Mesendoderm (in vitro differentiated cells): ENCODE data around the gene TANC1.
A peak's percentile ranks its signal among the peaks of the same experiment; 100 is the strongest.
"Not testable (repeated sequence)": the region's sequence is repeated elsewhere in the genome, so short reads cannot be mapped to it uniquely, and the experiment has no call there.

Experiments used
- DNase-seq: peaks from one replicate; pipeline ENCODE4 v3.0.0; 2013
- H2AK5ac ChIP-seq: 2 replicates; pipeline ENCODE4 v1.6.1; 2013; ENCODE audit warnings: low read length, inconsistent platforms
- H2BK120ac ChIP-seq: 2 replicates; pipeline ENCODE4 v1.6.1; 2013; ENCODE audit warnings: low read depth, mild to moderate bottlenecking, low read length, moderate library complexity, mixed read lengths
- H2BK15ac ChIP-seq: replicated peaks from 2 replicates; pipeline ENCODE4 v1.6.1; 2013; ENCODE audit warnings: low read depth, mild to moderate bottlenecking, moderate library complexity
- H2BK5ac ChIP-seq: 2 replicates; pipeline ENCODE4 v1.6.1; 2013; ENCODE audit warnings: low read length, inconsistent platforms
- H3K18ac ChIP-seq: 2 replicates; pipeline ENCODE4 v1.6.1; 2013; ENCODE audit warnings: mild to moderate bottlenecking, low read length, mixed read lengths
- H3K23ac ChIP-seq: one replicate; pipeline ENCODE4 v1.6.1; 2013; ENCODE audit warnings: low read length
- H3K27ac ChIP-seq: 2 replicates; pipeline ENCODE4 v1.5.1; 2013; ENCODE audit warnings: low read depth, mild to moderate bottlenecking, inconsistent platforms, low read length, moderate library complexity
- H3K27me3 ChIP-seq: 2 replicates; pipeline ENCODE4 v1.6.1; 2013; ENCODE audit warnings: low read length, control low read depth, mild to moderate bottlenecking, inconsistent platforms; ENCODE audit not compliant: insufficient read depth, poor library complexity
- H3K36me3 ChIP-seq: 2 replicates; pipeline ENCODE4 v1.6.1; 2013; ENCODE audit warnings: low read length, inconsistent platforms; ENCODE audit not compliant: control insufficient read depth, insufficient read depth
- H3K4ac ChIP-seq: one replicate; pipeline ENCODE4 v1.6.1; 2013; ENCODE audit warnings: low read depth, mild to moderate bottlenecking, low read length, moderate library complexity
- H3K4me1 ChIP-seq: 2 replicates; pipeline ENCODE4 v1.6.1; 2013; ENCODE audit warnings: low read depth, low read length, inconsistent platforms; ENCODE audit not compliant: control insufficient read depth
- H3K4me2 ChIP-seq: 2 replicates; pipeline ENCODE4 v1.6.1; 2013; ENCODE audit warnings: low read length
- H3K4me3 ChIP-seq: 2 replicates; pipeline ENCODE4 v1.5.1; 2013; ENCODE audit warnings: mild to moderate bottlenecking, low read length
- H3K56ac ChIP-seq: one replicate; pipeline ENCODE4 v1.6.1; 2013; ENCODE audit warnings: low read length
- H3K79me1 ChIP-seq: 2 replicates; pipeline ENCODE4 v1.6.1; 2013; ENCODE audit warnings: low read length, inconsistent platforms
- H3K79me2 ChIP-seq: 2 replicates; pipeline ENCODE4 v1.6.1; 2013; ENCODE audit warnings: mild to moderate bottlenecking, low read length; ENCODE audit not compliant: control insufficient read depth, insufficient read depth
- H3K9ac ChIP-seq: 2 replicates; pipeline ENCODE4 v1.6.1; 2013; ENCODE audit warnings: low read length, inconsistent platforms
- H4K5ac ChIP-seq: one replicate; pipeline ENCODE4 v1.6.1; 2013; ENCODE audit warnings: low read length
- H4K8ac ChIP-seq: one replicate; pipeline ENCODE4 v1.6.1; 2013; ENCODE audit warnings: low read depth, mild to moderate bottlenecking, control low read depth, low read length, moderate library complexity
- WGBS: extraction: QIAGEN DNeasy Blood & Tissue Kit; methylation state at CpG from one replicate; pipeline ENCODE4 v1.1.7; 2013; ENCODE audit warnings: low lambda C conversion rate, missing lambda C conversion rate; ENCODE audit not compliant: insufficient coverage; ENCODE audit errors: extremely low coverage; 5-methylcytosine and 5-hydroxymethylcytosine counted together

TANC1 gene

DNA sequence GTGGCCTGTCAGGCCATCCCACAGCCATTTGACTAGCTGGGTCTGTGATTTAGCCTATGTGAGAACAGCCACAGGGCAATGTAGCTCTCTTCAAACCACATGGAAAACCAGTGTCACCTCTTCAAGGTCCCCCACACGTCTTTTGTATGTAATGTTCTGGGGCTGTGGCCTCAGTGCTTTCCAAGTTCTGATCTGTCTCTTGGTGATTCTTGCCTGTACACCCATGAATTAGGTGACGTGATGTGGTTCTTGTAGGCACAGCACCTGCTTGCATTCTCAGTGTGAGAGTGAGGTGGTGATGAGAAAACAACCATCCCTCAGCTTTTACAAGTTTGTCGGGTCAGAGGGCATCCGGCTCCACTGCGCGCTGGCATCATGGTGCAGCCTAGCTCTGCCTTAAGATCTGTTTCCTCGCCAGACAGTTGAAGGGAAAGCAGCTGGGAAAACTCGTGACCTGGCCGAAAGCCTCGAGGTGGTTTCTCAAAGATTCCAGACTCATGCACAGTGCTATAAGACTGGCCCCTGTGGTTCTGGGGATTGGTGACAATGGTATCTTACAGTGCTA is 125.8 kb downstream of the TANC1 start:
- H3K18ac ChIP-seq, result no peak overlapping the region
- no peak overlapping the region for H3K23ac ChIP-seq
- H3K36me3 ChIP-seq, result no peaks in the 10 kb centered on the region
- no peak overlapping the region for H3K9ac ChIP-seq
- no peak overlapping the region for H3K4me2 ChIP-seq
- peaks cover 3% of the 10 kb centered on the region for H3K4me1 ChIP-seq
- no peaks in the 10 kb centered on the region for H3K27me3 ChIP-seq
- no peak overlapping the region for H3K27ac ChIP-seq
- H2BK15ac ChIP-seq, result no peak overlapping the region
- H3K4ac ChIP-seq, result no peak overlapping the region
- H3K56ac ChIP-seq, result no peak overlapping the region
- no CpG with 5 or more reads among the region's 10 CpGs for WGBS
- H4K5ac ChIP-seq, result no peak overlapping the region
- H2BK5ac ChIP-seq, result no peak overlapping the region
- no peak overlapping the region for H4K8ac ChIP-seq
- H2AK5ac ChIP-seq, result no peak overlapping the region
- no peak overlapping the region for H2BK120ac ChIP-seq
- no peaks in the 10 kb centered on the region for H3K79me2 ChIP-seq
- no peaks in the 10 kb centered on the region for H3K79me1 ChIP-seq
- no peak overlapping the region for H3K4me3 ChIP-seq
- DNase-seq, result no peak

DNA sequence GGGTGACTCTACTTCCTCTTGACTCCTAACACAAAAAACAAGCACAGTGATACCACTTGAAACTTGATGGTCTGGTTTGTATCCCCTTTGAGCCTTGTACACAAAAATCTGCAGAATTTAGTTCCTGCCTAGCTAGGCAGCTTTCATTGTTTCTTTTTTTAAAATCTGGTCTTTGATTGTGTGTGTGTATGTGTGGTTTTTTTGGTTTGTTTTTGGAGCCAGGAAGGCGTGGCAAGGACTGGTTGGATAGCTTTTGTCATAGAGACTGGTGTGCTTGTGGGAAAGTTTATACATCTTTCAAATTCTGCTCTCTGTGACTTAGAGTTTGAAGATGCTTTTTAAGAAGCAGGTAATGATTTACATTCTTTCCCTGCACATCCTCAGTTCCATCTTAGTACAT is 127.4 kb downstream of the TANC1 start:
- no peak overlapping the region for H2BK15ac ChIP-seq
- H3K9ac ChIP-seq, result no peak overlapping the region
- no peak overlapping the region for H2AK5ac ChIP-seq
- no peak overlapping the region for H3K4ac ChIP-seq
- H2BK5ac ChIP-seq, result no peak overlapping the region
- H3K4me1 ChIP-seq, result peaks cover 5% of the 10 kb centered on the region
- no peak overlapping the region for H3K56ac ChIP-seq
- no peak for DNase-seq
- no peak overlapping the region for H3K4me2 ChIP-seq
- no peak overlapping the region for H4K5ac ChIP-seq
- WGBS, result no CpG with 5 or more reads among the region's 1 CpG
- H3K27me3 ChIP-seq, result no peaks in the 10 kb centered on the region
- no peak overlapping the region for H3K27ac ChIP-seq
- no peaks in the 10 kb centered on the region for H3K79me2 ChIP-seq
- H3K18ac ChIP-seq, result no peak overlapping the region
- no peaks in the 10 kb centered on the region for H3K79me1 ChIP-seq
- no peak overlapping the region for H4K8ac ChIP-seq
- H2BK120ac ChIP-seq, result no peak overlapping the region
- H3K4me3 ChIP-seq, result no peak overlapping the region
- H3K36me3 ChIP-seq, result no peaks in the 10 kb centered on the region
- H3K23ac ChIP-seq, result no peak overlapping the region

DNA sequence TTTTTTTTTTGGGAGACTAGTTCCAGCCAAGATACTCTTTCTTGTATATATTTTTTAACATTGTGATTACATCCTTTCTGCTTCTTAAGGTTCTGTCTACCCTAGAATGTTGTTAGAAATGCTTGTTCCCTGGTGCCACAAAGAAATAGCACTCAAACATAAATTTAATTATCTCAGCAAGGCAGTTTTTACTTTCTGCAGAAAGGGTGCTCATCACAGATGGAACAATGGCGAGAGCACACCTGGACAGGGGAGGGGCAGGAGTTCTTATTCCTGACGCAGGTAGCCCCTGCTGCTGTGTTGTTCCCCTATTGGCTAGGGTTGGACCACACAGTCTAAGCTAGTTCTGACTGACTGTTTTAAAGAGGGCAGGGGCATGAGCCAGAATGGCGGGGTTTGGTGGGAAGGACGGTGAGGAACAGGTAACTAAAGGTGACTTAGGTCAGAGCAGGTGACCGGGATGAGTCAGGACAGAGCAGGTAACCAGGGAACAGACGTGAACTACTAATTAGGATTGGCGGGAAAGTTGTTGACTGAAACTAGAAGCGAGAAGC is 127.9 kb downstream of the TANC1 start:
- not testable (repeated sequence) for H3K27ac ChIP-seq, DNase-seq, H2BK120ac ChIP-seq, H3K56ac ChIP-seq, H2AK5ac ChIP-seq, H3K27me3 ChIP-seq, H3K4ac ChIP-seq, H3K9ac ChIP-seq, H2BK5ac ChIP-seq, H4K5ac ChIP-seq, H3K18ac ChIP-seq, H3K4me3 ChIP-seq, H3K79me2 ChIP-seq, H3K23ac ChIP-seq, H2BK15ac ChIP-seq, H3K79me1 ChIP-seq, H3K36me3 ChIP-seq, H3K4me2 ChIP-seq, H3K4me1 ChIP-seq, H4K8ac ChIP-seq
- WGBS, result no CpG with 5 or more reads among the region's 8 CpGs

- Histone ChIP-seq H3K18ac (no peak overlapping the region), H3K79me2 (no peaks in the 10 kb centered on the region), H3K23ac (no peak overlapping the region), H3K9ac (no peak overlapping the region), H4K5ac (no peak overlapping the region), H3K79me1 (no peaks in the 10 kb centered on the region), H3K56ac (no peak overlapping the region), H3K36me3 (no peaks in the 10 kb centered on the region), H2BK120ac (no peak overlapping the region), H3K4me2 (no peak overlapping the region), H3K27ac (no peak overlapping the region), H4K8ac (no peak overlapping the region), H2BK5ac (no peak overlapping the region), H3K4ac (no peak overlapping the region), H3K27me3 (no peaks in the 10 kb centered on the region), H2AK5ac (no peak overlapping the region), H2BK15ac (no peak overlapping the region), H3K4me1 (peaks cover 5% of the 10 kb centered on the region), H3K4me3 (no peak overlapping the region)
- DNase-seq, result no peak
- no CpG with 5 or more reads among the region's 1 CpG for WGBS
These were observed 128.5 kb downstream of the TANC1 start for GRCh38 chr2:159096901-159097300.

DNA sequence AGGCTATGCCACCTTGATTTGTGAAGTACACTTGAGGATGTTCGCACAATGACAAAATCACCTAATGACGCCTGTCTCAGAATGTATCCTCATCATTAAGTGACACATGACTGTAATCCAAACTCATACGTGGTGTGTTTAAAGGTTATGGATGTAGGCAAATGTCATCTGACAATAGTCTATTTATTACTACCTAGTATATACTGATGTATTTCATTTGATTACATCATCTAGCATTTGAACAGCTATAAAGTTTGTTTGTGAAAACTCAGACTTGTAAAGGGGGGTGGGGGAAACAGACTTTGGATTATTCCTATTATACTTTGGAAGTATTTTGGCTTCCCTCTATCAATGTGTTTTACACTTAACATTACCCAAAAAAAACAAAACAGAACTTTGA is 129.9 kb downstream of the TANC1 start:
- no peak overlapping the region for H3K4ac ChIP-seq
- no peaks in the 10 kb centered on the region for H3K27me3 ChIP-seq
- no peak overlapping the region for H2BK120ac ChIP-seq
- H3K79me2 ChIP-seq, result no peaks in the 10 kb centered on the region
- H3K4me3 ChIP-seq, result no peak overlapping the region
- H3K36me3 ChIP-seq, result no peaks in the 10 kb centered on the region
- no peak overlapping the region for H3K4me2 ChIP-seq
- no peak overlapping the region for H2AK5ac ChIP-seq
- no peak overlapping the region for H3K56ac ChIP-seq
- no peak for DNase-seq
- no peak overlapping the region for H3K9ac ChIP-seq
- no CpG with 5 or more reads among the region's 3 CpGs for WGBS
- H3K23ac ChIP-seq, result no peak overlapping the region
- no peak overlapping the region for H2BK15ac ChIP-seq
- H2BK5ac ChIP-seq, result no peak overlapping the region
- no peak overlapping the region for H3K18ac ChIP-seq
- H4K5ac ChIP-seq, result no peak overlapping the region
- H3K79me1 ChIP-seq, result no peaks in the 10 kb centered on the region
- no peak overlapping the region for H3K27ac ChIP-seq
- H3K4me1 ChIP-seq, result peaks cover 2% of the 10 kb centered on the region
- H4K8ac ChIP-seq, result no peak overlapping the region

DNA sequence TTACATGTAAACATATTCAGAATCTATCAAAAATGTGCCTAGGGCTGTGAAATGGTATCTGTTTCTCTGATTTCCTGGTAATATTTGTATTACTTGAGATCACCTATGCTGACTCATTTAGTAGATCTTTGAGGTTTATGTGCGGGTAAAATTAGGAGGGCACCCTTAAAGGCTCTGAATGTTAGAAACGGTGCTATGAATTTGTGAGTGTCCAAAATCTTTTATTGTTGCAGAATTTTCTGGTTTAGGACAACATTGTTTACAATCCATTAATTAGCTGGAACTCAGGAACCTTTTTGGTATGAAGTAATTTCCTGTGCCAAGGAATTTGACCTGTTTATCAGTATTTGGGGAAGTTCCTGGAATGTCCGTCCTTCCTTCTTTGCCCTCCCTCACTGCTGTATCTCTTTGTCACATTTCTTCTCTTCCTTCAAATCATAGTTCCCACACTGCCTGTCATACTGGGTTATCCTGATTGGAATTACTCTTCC is 130.5 kb downstream of the TANC1 start:
- Histone ChIP-seq H3K23ac (no peak overlapping the region), H2BK5ac (no peak overlapping the region), H2AK5ac (no peak overlapping the region), H4K8ac (no peak overlapping the region), H3K79me1 (no peaks in the 10 kb centered on the region), H3K56ac (no peak overlapping the region), H3K4me2 (no peak overlapping the region), H3K27ac (no peak overlapping the region), H3K4ac (no peak overlapping the region), H3K18ac (no peak overlapping the region), H3K9ac (no peak overlapping the region), H3K36me3 (no peaks in the 10 kb centered on the region), H3K79me2 (no peaks in the 10 kb centered on the region), H4K5ac (no peak overlapping the region), H3K27me3 (no peaks in the 10 kb centered on the region), H2BK120ac (no peak overlapping the region), H3K4me1 (peaks cover 2% of the 10 kb centered on the region), H2BK15ac (no peak overlapping the region), H3K4me3 (no peak overlapping the region)
- peak; percentile 60 for DNase-seq
- WGBS, result no CpG with 5 or more reads among the region's 3 CpGs
